ENCODE data around the gene ZMIZ1. TPM values are rescaled to one million over a fixed set of nuclear protein-coding genes. Genes with fewer than 3 reads are reported as not detected.

ZMIZ1 gene
- polyA plus RNA-seq, 6 donors from 2014 or later: 0.11 to 2.9 (median 1.5) TPM

- H3K27me3 Mint-ChIP-seq: no peaks in the 10 kb centered on the region
- DNase-seq: no peak
- peak overlapping the region in 1 of 6 donors; percentile 24 for H3K27ac Mint-ChIP-seq
- H3K4me3 Mint-ChIP-seq: no peak overlapping the region
- ATAC-seq (ENCODE audit: low read depth in 2 of 2): no peak
- H3K4me1 Mint-ChIP-seq: peaks cover 0 to 8% (median 5%) of the 10 kb centered on the region in 3 donors
- H3K36me3 Mint-ChIP-seq: peaks cover 5 to 8% of the 10 kb centered on the region in 2 donors
- no peaks in the 10 kb centered on the region for H3K9me3 Mint-ChIP-seq
These were observed 241.6 kb downstream of the ZMIZ1 start for GRCh38 chr10:79310200-79310865.

GRCh38 chr10:79310911-79311573, 242.3 kb downstream of the ZMIZ1 start:
- no peaks in the 10 kb centered on the region for H3K9me3 Mint-ChIP-seq
- H3K4me3 Mint-ChIP-seq: no peak overlapping the region

GRCh38 chr10:79311581-79312407, 243.0 kb downstream of the ZMIZ1 start:
- peaks cover 8 to 11% of the 10 kb centered on the region in 2 donors for H3K36me3 Mint-ChIP-seq
- peaks cover 8 to 11% (median 10%) of the 10 kb centered on the region in 3 donors for H3K4me1 Mint-ChIP-seq
- no peak overlapping the region for H3K27ac Mint-ChIP-seq
- DNase-seq (no peak), ATAC-seq (ENCODE audit: low read depth in 2 of 2) (no peak)
- no peaks in the 10 kb centered on the region for H3K9me3 Mint-ChIP-seq
- H3K27me3 Mint-ChIP-seq: no peaks in the 10 kb centered on the region
- H3K4me3 Mint-ChIP-seq: no peak overlapping the region

More at GRCh38 chr10:79310911-79311573, 242.3 kb downstream of the ZMIZ1 start:
- ATAC-seq (ENCODE audit: low read depth in 2 of 2): no peak
- peaks cover 8 to 11% of the 10 kb centered on the region in 2 donors for H3K36me3 Mint-ChIP-seq
- H3K27me3 Mint-ChIP-seq: no peaks in the 10 kb centered on the region
- DNase-seq: no peak
- H3K27ac Mint-ChIP-seq: peak overlapping the region in 1 of 6 donors; percentile 31
- H3K4me1 Mint-ChIP-seq: peaks cover 4 to 8% (median 5%) of the 10 kb centered on the region in 3 donors

GRCh38 chr10:79312601-79313187, 243.9 kb downstream of the ZMIZ1 start:
- Mint-ChIP-seq H3K9me3 (no peaks in the 10 kb centered on the region), H3K27me3 (no peaks in the 10 kb centered on the region), H3K4me1 (peaks cover 18 to 20% (median 19%) of the 10 kb centered on the region in 3 donors), H3K4me3 (peak overlapping the region in 1 of 8 donors; percentile 66), H3K36me3 (peaks cover 8 to 10% of the 10 kb centered on the region in 2 donors), H3K27ac (no peak overlapping the region)
- ATAC-seq (ENCODE audit: low read depth in 2 of 2) (no peak), DNase-seq (no peak)

GRCh38 chr10:79313320-79313719, 244.6 kb downstream of the ZMIZ1 start:
- peaks cover 7 to 8% of the 10 kb centered on the region in 2 donors for H3K36me3 Mint-ChIP-seq
- H3K9me3 Mint-ChIP-seq: no peaks in the 10 kb centered on the region
- H3K27me3 Mint-ChIP-seq: no peaks in the 10 kb centered on the region
- H3K27ac Mint-ChIP-seq: peak overlapping the region in 1 of 6 donors; percentile 75
- no peak overlapping the region for H3K4me3 Mint-ChIP-seq
- DNase-seq (no peak), ATAC-seq (ENCODE audit: low read depth in 2 of 2) (no peak)
- H3K4me1 Mint-ChIP-seq: peaks cover 24 to 26% (median 25%) of the 10 kb centered on the region in 3 donors

- peaks cover 6 to 7% of the 10 kb centered on the region in 2 donors for H3K36me3 Mint-ChIP-seq
These were observed 245.2 kb downstream of the ZMIZ1 start for GRCh38 chr10:79313911-79314439.

GRCh38 chr10:79314761-79315601, 246.2 kb downstream of the ZMIZ1 start:
- H3K27ac Mint-ChIP-seq: peak overlapping the region in 1 of 6 donors; percentile 65
- H3K27me3 Mint-ChIP-seq: no peaks in the 10 kb centered on the region
- H3K4me1 Mint-ChIP-seq: peaks cover 24 to 36% (median 32%) of the 10 kb centered on the region in 3 donors
- H3K36me3 Mint-ChIP-seq: peaks cover 7% of the 10 kb centered on the region in 2 donors
- no peak for DNase-seq
- H3K4me3 Mint-ChIP-seq: no peak overlapping the region
- H3K9me3 Mint-ChIP-seq: peaks cover 0 to 6% (median 2%) of the 10 kb centered on the region in 7 donors
- ATAC-seq (ENCODE audit: low read depth in 2 of 2): no peak

More at GRCh38 chr10:79313911-79314439, 245.2 kb downstream of the ZMIZ1 start:
- H3K27ac Mint-ChIP-seq: peak overlapping the region in 2 of 6 donors; percentile 14 to 61
- H3K9me3 Mint-ChIP-seq: peaks cover 0 to 3% (median 0%) of the 10 kb centered on the region in 7 donors
- H3K4me3 Mint-ChIP-seq: peak overlapping the region in 1 of 8 donors; percentile 77
- H3K27me3 Mint-ChIP-seq: no peaks in the 10 kb centered on the region
- ATAC-seq (ENCODE audit: low read depth in 2 of 2) (no peak), DNase-seq (no peak)
- peaks cover 28 to 31% (median 30%) of the 10 kb centered on the region in 3 donors for H3K4me1 Mint-ChIP-seq

GRCh38 chr10:79315602-79315920, 246.8 kb downstream of the ZMIZ1 start:
- Mint-ChIP-seq H3K4me3 (no peak overlapping the region), H3K4me1 (peaks cover 24 to 36% (median 32%) of the 10 kb centered on the region in 3 donors), H3K27ac (no peak overlapping the region), H3K27me3 (no peaks in the 10 kb centered on the region), H3K9me3 (peaks cover 0 to 6% (median 2%) of the 10 kb centered on the region in 7 donors), H3K36me3 (peaks cover 7% of the 10 kb centered on the region in 2 donors)
- no peak for DNase-seq
- no peak for ATAC-seq (ENCODE audit: low read depth in 2 of 2)

GRCh38 chr10:79316671-79317431, 248.1 kb downstream of the ZMIZ1 start:
- peak overlapping the region in 3 of 8 donors; percentile 1 to 31 (median 29) for H3K4me3 Mint-ChIP-seq
- H3K9me3 Mint-ChIP-seq: peaks cover 0 to 6% (median 2%) of the 10 kb centered on the region in 7 donors
- DNase-seq (no peak), ATAC-seq (ENCODE audit: low read depth in 2 of 2) (peak; percentile 38 to 68)
- H3K36me3 Mint-ChIP-seq: peaks cover 7% of the 10 kb centered on the region in 2 donors
- H3K27me3 Mint-ChIP-seq: no peaks in the 10 kb centered on the region
- peak overlapping the region in 3 of 6 donors; percentile 64 to 85 (median 82) for H3K27ac Mint-ChIP-seq
- H3K4me1 Mint-ChIP-seq: peaks cover 24 to 36% (median 32%) of the 10 kb centered on the region in 3 donors

GRCh38 chr10:79318369-79318768, 249.6 kb downstream of the ZMIZ1 start:
- DNase-seq (no peak), ATAC-seq (ENCODE audit: low read depth in 2 of 2) (no peak)
- H3K4me3 Mint-ChIP-seq: no peak overlapping the region
- H3K36me3 Mint-ChIP-seq: peaks cover 7% of the 10 kb centered on the region in 2 donors
- peaks cover 34 to 49% (median 43%) of the 10 kb centered on the region in 3 donors for H3K4me1 Mint-ChIP-seq
- H3K27me3 Mint-ChIP-seq: no peaks in the 10 kb centered on the region
- peak overlapping the region in 2 of 6 donors; percentile 82 to 85 for H3K27ac Mint-ChIP-seq
- peaks cover 0 to 6% (median 2%) of the 10 kb centered on the region in 7 donors for H3K9me3 Mint-ChIP-seq

- Mint-ChIP-seq H3K9me3 (peaks cover 0 to 6% (median 2%) of the 10 kb centered on the region in 7 donors), H3K4me1 (peaks cover 36 to 58% (median 45%) of the 10 kb centered on the region in 3 donors), H3K27ac (peak overlapping the region in 1 of 6 donors; percentile 85), H3K27me3 (no peaks in the 10 kb centered on the region), H3K4me3 (peak overlapping the region in 2 of 8 donors; percentile 1 to 83), H3K36me3 (peaks cover 7% of the 10 kb centered on the region in 2 donors)
- no peak for ATAC-seq (ENCODE audit: low read depth in 2 of 2)
- no peak for DNase-seq
These were observed 250.5 kb downstream of the ZMIZ1 start for GRCh38 chr10:79319115-79319771.
